HCT116 (cell line): ENCODE data around the gene ABCA5. TPM values are rescaled to one million over a fixed set of nuclear protein-coding genes. Genes with fewer than 3 reads are reported as not detected.

ENCODE experiments used
- ATAC-seq: fragments of 200-7000 bp; cut with Tn5 transposase; 2 replicates; pipeline ENCODE4 v1.9.1; 2020; ENCODE audit warnings: mild to moderate bottlenecking, moderate library complexity
- BruUV-seq: library from RNA; stranded (reverse); fragments of 400-500 nt; replicated peaks from 2 replicates; lab custom pipeline; 2021; lab: Mats Ljungman, UMichigan
- CTCF ChIA-PET: fragments of 300-600 bp; sonication (Branson Sonifier 250); formaldehyde crosslinking; loops from one replicate; lab custom pipeline; 2021; ENCODE audit warnings: antibody characterized with exemption; lab: Charles Lee
- POLR2A ChIA-PET: fragments of 300-600, 350-600 bp; sonication (Branson Sonifier 250); formaldehyde crosslinking; loops from one replicate; lab custom pipeline; 2021; ENCODE audit warnings: antibody characterized with exemption; lab: Charles Lee
- RAD21 ChIA-PET, 2 experiments: fragments of 300-600 bp; sonication (Branson Sonifier 250); formaldehyde crosslinking; loops; one replicate each; lab custom pipeline; 2023; ENCODE audit warnings: low total read pairs in 2 of 2; ENCODE audit not compliant: uncharacterized antibody in 2 of 2, unreplicated experiment in 2 of 2, low non-redundant PET in 1 of 2; lab: Charles Lee
- DNase-seq: peaks from one replicate; pipeline ENCODE4 v3.0.0-alpha.2; 2010; ENCODE audit warnings: low read depth, low spot score
- H2AFZ ChIP-seq: fragments of 200-600 bp; shearing (Covaris generic), sonication (generic); 2 replicates; pipeline ENCODE4 v1.6.1; 2017; ENCODE audit warnings: low read depth, mixed run types, mixed read lengths, antibody characterized with exemption, low read length; ENCODE audit not compliant: poor library complexity, severe bottlenecking
- H3K27ac ChIP-seq: 2 replicates; pipeline ENCODE4 v1.5.1; 2012; ENCODE audit warnings: low read depth, low read length
- H3K27me3 ChIP-seq: fragments of 200-600 bp; sonication (generic); 2 replicates; pipeline ENCODE4 v1.6.1; 2016; ENCODE audit warnings: mixed run types, low read length, mixed read lengths; ENCODE audit not compliant: insufficient read depth
- H3K36me3 ChIP-seq, 2 experiments: fragments of 200-500 bp in 1 of 2; fragments of 200-600 bp in 1 of 2; sonication (Bioruptor generic) in 1 of 2; sonication (generic) in 1 of 2; 2 replicates each; pipeline versions ENCODE4 v1.5.1 to v1.6.1; 2014 to 2016; ENCODE audit warnings: low read length in 2 of 2, inconsistent platforms in 1 of 2, mixed read lengths in 1 of 2, mixed run types in 1 of 2; ENCODE audit not compliant: insufficient read depth in 2 of 2, control insufficient read depth in 1 of 2
- H3K4me1 ChIP-seq, 2 experiments: fragments of 200-600 bp in 1 of 2; sonication (generic) in 1 of 2; 2 replicates each; pipeline versions ENCODE4 v1.5.1 to v1.6.1; 2012 to 2017; ENCODE audit warnings: low read length in 2 of 2, inconsistent platforms in 1 of 2, mild to moderate bottlenecking in 1 of 2, mixed read lengths in 1 of 2, mixed run types in 1 of 2, moderate library complexity in 1 of 2; ENCODE audit not compliant: insufficient read depth in 2 of 2, control insufficient read depth in 1 of 2
- H3K4me2 ChIP-seq: fragments of 200-600 bp; sonication (generic); 2 replicates; pipeline ENCODE4 v1.6.1; 2017; ENCODE audit warnings: mixed run types, low read length, mixed read lengths
- H3K4me3 ChIP-seq, 2 experiments: fragments of 200-600 bp in 1 of 2; sonication (generic) in 1 of 2; replicated peaks in 1 of 2; 2 replicates each; pipeline ENCODE4 v1.5.1; 2011 to 2016; ENCODE audit warnings: low read length in 2 of 2, control low read depth in 1 of 2, low read depth in 1 of 2, mild to moderate bottlenecking in 1 of 2, mixed read lengths in 1 of 2, mixed run types in 1 of 2
- H3K79me2 ChIP-seq: fragments of 200-600 bp; sonication (generic); 2 replicates; pipeline ENCODE4 v1.6.1; 2017; ENCODE audit warnings: mild to moderate bottlenecking, mixed run types, low read length, moderate library complexity, mixed read lengths; ENCODE audit not compliant: insufficient read depth
- H3K9ac ChIP-seq: fragments of 200-600 bp; sonication (generic); 2 replicates; pipeline ENCODE4 v1.6.1; 2016; ENCODE audit warnings: low read length, mixed read lengths
- H3K9me2 ChIP-seq: fragments of 200-600 bp; sonication (generic), shearing (Covaris generic); 2 replicates; pipeline ENCODE4 v1.6.1; 2017; ENCODE audit warnings: mixed run types, mild to moderate bottlenecking, moderate library complexity; ENCODE audit not compliant: insufficient read depth
- H3K9me3 ChIP-seq, 2 experiments: fragments of 200-500 bp in 1 of 2; fragments of 200-600 bp in 1 of 2; sonication (Bioruptor generic) in 1 of 2; sonication (generic) in 1 of 2; 2 replicates each; pipeline ENCODE4 v1.6.1; 2014 to 2017; ENCODE audit warnings: low read length in 2 of 2, mixed read lengths in 2 of 2, inconsistent platforms in 1 of 2, low read depth in 1 of 2, mild to moderate bottlenecking in 1 of 2, mixed run types in 1 of 2, moderate library complexity in 1 of 2; ENCODE audit not compliant: control insufficient read depth in 1 of 2, insufficient read depth in 1 of 2
- H4K20me1 ChIP-seq: fragments of 200-600 bp; sonication (generic), shearing (Covaris generic); 2 replicates; pipeline ENCODE4 v1.6.1; 2017; ENCODE audit warnings: mixed run types, mild to moderate bottlenecking, moderate library complexity; ENCODE audit not compliant: insufficient read depth
- CEBPB ChIP-seq: IDR thresholded peaks from 2 replicates; pipeline ENCODE4 v1.6.1; 2012; ENCODE audit warnings: low read depth
- EGR1 ChIP-seq: IDR thresholded peaks from 2 replicates; pipeline ENCODE4 v1.6.1; 2012; ENCODE audit warnings: low read depth
- EZH2phosphoT487 ChIP-seq: fragments of 200-600 bp; IDR thresholded peaks from 2 replicates; pipeline ENCODE4 v1.6.1; 2018; ENCODE audit warnings: antibody characterized with exemption, borderline replicate concordance
- FOSL1 ChIP-seq: IDR thresholded peaks from 2 replicates; pipeline ENCODE4 v1.6.1; 2012; ENCODE audit warnings: low read depth
- RAD21 ChIP-seq: IDR thresholded peaks from 2 replicates; pipeline ENCODE4 v1.6.1; 2012; ENCODE audit warnings: low read depth, mild to moderate bottlenecking
- SRF ChIP-seq: IDR thresholded peaks from 2 replicates; pipeline ENCODE4 v1.6.1; 2012; ENCODE audit warnings: low read depth
- YY1 ChIP-seq: IDR thresholded peaks from 2 replicates; pipeline ENCODE4 v1.6.1; 2011; ENCODE audit warnings: low read length, low read depth, moderate library complexity, mild to moderate bottlenecking; ENCODE audit not compliant: insufficient replicate concordance; ENCODE audit errors: extremely low read depth
- ZFX ChIP-seq: fragments of 450-650 bp; IDR thresholded peaks from 2 replicates; pipeline ENCODE4 v1.6.1; 2017
- ZNF274 ChIP-seq: fragments of 200-500 bp; sonication (Bioruptor generic); IDR thresholded peaks from 2 replicates; pipeline ENCODE4 v1.6.1; 2014; ENCODE audit warnings: mild to moderate bottlenecking, low read depth, low read length, inconsistent platforms
- intact Hi-C: fragments of 100-400 bp; cut with micrococcal nuclease; formaldehyde crosslinking; loops from 2 replicates; pipeline ENCODE4 v1.10.0; 2022
- total RNA-seq: library from RNA; stranded (reverse); gene quantifications from one replicate; pipeline ENCODE4 v1.2.1, GENCODE V29; 2021; ENCODE audit not compliant: unreplicated experiment
- TF ChIP-seq, protein P1 (sequence below), 3 experiments: fragments of 200-600 bp in 1 of 3; sonication (generic) in 1 of 3; IDR thresholded peaks in 2 of 3; conservative IDR thresholded peaks in 1 of 3; 2 replicates each; pipeline ENCODE4 v1.5.1; 2012 to 2017; ENCODE audit warnings: low read depth in 2 of 3, low read length in 2 of 3, antibody characterized with exemption in 1 of 3, borderline replicate concordance in 1 of 3, control low read depth in 1 of 3, mild to moderate bottlenecking in 1 of 3, mixed read lengths in 1 of 3, mixed run types in 1 of 3, moderate library complexity in 1 of 3; ENCODE audit not compliant: insufficient read depth in 1 of 3
- TF ChIP-seq, protein P2 (sequence below): IDR thresholded peaks from 2 replicates; pipeline ENCODE4 v1.6.1; 2011; ENCODE audit warnings: mild to moderate bottlenecking, low read length, moderate library complexity; ENCODE audit not compliant: insufficient replicate concordance; ENCODE audit errors: extremely low read depth
- TF ChIP-seq, protein P3 (sequence below): IDR thresholded peaks from 2 replicates; pipeline ENCODE4 v1.6.1; 2012; ENCODE audit warnings: low read depth

The ABCA5 gene
- total RNA-seq, 1 experiment from 2014 or later, result 6.8 TPM

DNA sequence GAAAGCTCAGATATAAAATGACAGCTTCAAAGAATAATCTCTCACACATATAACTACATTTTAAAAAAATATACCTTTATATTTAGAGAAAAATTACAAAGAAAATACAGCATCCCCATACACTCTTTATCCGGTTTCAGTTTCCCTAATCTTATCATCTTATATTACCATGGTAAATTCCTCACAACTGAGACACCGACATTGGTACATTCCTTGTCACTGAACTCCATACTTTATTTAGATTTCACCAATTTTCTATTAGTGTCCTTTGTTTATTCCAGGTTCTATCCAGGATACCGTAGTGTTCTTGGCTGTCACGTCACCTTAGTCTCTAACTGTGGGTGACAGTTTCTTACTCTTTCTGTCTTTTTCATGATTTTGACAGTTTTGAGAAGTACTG, 76.3 kb downstream of the ABCA5 start:
- no peak overlapping the region for H3K4me3 ChIP-seq
- DNase-seq, result no peak
- no peaks in the 10 kb centered on the region for H4K20me1 ChIP-seq
- H3K36me3 ChIP-seq, result no peaks in the 10 kb centered on the region
- no TSS peak for BruUV-seq
- H3K9me2 ChIP-seq, result no peaks in the 10 kb centered on the region
- no peak overlapping the region for H3K4me2 ChIP-seq
- ChIA-PET RAD21 (no interaction called here), CTCF (no interaction called here), POLR2A (no interaction called here)
- H3K9ac ChIP-seq, result no peak overlapping the region
- no peaks in the 10 kb centered on the region for H3K4me1 ChIP-seq
- ATAC-seq, result no peak
- H3K27ac ChIP-seq, result no peak overlapping the region
- H3K27me3 ChIP-seq, result no peaks in the 10 kb centered on the region
- no peaks in the 10 kb centered on the region for H3K79me2 ChIP-seq
- no peak overlapping the region for H2AFZ ChIP-seq
- intact Hi-C loops, result no loop called here
- TF ChIP-seq EGR1 (no peak), YY1 (no peak), ZNF274 (no peak), ZFX (no peak), EZH2phosphoT487 (no peak), FOSL1 (no peak), CEBPB (no peak), RAD21 (no peak), SRF (no peak)
- TF ChIP-seq, protein P1, sequence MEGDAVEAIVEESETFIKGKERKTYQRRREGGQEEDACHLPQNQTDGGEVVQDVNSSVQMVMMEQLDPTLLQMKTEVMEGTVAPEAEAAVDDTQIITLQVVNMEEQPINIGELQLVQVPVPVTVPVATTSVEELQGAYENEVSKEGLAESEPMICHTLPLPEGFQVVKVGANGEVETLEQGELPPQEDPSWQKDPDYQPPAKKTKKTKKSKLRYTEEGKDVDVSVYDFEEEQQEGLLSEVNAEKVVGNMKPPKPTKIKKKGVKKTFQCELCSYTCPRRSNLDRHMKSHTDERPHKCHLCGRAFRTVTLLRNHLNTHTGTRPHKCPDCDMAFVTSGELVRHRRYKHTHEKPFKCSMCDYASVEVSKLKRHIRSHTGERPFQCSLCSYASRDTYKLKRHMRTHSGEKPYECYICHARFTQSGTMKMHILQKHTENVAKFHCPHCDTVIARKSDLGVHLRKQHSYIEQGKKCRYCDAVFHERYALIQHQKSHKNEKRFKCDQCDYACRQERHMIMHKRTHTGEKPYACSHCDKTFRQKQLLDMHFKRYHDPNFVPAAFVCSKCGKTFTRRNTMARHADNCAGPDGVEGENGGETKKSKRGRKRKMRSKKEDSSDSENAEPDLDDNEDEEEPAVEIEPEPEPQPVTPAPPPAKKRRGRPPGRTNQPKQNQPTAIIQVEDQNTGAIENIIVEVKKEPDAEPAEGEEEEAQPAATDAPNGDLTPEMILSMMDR (IDR thresholded peaks at IDR 0.05 in 2 of 3, conservative IDR thresholded peaks at IDR 0.05 in 1 of 3; ENCODE audit: borderline replicate concordance in 1 of 3, insufficient read depth in 1 of 3, low read depth in 2 of 3, low read length in 2 of 3), result no peak
- TF ChIP-seq, protein P2, sequence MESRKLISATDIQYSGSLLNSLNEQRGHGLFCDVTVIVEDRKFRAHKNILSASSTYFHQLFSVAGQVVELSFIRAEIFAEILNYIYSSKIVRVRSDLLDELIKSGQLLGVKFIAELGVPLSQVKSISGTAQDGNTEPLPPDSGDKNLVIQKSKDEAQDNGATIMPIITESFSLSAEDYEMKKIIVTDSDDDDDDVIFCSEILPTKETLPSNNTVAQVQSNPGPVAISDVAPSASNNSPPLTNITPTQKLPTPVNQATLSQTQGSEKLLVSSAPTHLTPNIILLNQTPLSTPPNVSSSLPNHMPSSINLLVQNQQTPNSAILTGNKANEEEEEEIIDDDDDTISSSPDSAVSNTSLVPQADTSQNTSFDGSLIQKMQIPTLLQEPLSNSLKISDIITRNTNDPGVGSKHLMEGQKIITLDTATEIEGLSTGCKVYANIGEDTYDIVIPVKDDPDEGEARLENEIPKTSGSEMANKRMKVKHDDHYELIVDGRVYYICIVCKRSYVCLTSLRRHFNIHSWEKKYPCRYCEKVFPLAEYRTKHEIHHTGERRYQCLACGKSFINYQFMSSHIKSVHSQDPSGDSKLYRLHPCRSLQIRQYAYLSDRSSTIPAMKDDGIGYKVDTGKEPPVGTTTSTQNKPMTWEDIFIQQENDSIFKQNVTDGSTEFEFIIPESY, result no peak
- TF ChIP-seq, protein P3, sequence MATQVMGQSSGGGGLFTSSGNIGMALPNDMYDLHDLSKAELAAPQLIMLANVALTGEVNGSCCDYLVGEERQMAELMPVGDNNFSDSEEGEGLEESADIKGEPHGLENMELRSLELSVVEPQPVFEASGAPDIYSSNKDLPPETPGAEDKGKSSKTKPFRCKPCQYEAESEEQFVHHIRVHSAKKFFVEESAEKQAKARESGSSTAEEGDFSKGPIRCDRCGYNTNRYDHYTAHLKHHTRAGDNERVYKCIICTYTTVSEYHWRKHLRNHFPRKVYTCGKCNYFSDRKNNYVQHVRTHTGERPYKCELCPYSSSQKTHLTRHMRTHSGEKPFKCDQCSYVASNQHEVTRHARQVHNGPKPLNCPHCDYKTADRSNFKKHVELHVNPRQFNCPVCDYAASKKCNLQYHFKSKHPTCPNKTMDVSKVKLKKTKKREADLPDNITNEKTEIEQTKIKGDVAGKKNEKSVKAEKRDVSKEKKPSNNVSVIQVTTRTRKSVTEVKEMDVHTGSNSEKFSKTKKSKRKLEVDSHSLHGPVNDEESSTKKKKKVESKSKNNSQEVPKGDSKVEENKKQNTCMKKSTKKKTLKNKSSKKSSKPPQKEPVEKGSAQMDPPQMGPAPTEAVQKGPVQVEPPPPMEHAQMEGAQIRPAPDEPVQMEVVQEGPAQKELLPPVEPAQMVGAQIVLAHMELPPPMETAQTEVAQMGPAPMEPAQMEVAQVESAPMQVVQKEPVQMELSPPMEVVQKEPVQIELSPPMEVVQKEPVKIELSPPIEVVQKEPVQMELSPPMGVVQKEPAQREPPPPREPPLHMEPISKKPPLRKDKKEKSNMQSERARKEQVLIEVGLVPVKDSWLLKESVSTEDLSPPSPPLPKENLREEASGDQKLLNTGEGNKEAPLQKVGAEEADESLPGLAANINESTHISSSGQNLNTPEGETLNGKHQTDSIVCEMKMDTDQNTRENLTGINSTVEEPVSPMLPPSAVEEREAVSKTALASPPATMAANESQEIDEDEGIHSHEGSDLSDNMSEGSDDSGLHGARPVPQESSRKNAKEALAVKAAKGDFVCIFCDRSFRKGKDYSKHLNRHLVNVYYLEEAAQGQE, result no peak
- no peaks in the 10 kb centered on the region for H3K9me3 ChIP-seq
